ENCODE results near the gene MOV10L1.
"Not testable (repeated sequence)": the region's sequence is repeated elsewhere in the genome, so short reads cannot be mapped to it uniquely, and the experiment has no call there.

MOV10L1 gene

DNA sequence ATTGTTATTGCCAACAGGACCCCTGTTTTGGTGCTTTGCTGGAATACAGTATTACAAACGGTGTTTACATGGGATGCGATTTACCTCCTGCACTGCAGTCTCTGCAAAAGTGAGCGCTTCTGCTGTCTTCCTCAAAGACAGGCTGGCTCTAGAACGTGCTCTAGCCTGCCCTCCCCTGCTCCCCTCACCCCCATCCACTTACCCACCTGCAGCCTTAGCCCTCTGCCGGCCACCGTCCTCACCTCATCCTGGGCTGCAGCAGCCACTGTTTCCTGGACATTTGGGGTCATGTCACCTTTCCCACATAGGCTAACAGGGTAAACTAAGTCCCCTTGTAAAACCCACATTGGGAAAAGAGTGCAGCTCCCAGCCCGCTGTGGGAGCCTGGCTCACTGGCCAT lies 71.1 kb downstream of the MOV10L1 start:
- no peak for DNase-seq (ENCODE audit: low spot score)

DNA sequence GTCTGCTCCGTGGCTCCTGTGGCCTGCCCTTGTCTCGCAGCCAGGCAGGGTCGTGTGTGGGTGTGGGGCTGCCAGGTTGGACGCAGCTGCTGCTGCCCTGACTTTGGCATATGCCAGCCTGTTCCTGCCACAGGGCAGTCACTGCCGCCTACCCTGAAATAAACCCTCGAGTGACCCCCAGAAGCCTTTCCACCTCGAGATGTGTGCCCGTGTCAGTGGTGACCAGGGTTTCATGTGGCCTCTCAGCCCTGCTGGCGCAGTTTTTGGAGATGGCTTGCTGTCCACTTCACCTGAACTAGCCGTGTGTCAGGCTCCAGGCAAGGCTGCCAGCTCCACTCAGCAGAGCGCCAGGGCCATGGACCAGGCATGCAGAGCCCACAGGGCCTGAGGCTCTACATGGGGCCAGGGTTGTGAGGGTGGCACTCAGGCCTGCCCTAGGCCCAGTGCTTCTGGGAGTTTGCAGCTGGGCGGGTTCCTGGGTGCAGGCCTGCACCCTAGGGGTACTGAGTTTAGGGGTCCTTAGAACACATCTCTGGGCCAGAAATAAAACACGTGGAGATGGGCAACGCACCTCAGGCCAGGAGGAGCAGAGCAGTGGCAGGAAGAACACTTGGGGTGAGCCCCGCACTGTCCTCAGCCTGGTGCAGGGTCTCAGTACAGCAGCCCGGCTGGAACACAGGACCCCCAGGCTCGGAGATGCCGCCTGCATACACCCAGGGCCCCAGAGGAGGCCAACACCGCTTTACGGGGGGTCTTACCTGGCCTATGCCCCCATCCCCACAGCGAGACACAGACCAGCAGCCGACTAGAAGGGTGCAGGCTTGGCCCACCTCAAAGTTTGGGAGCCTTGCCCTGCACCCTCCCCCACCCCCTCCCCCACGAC lies 71.9 kb downstream of the MOV10L1 start:
- DNase-seq (ENCODE audit: low spot score), result no peak

- DNase-seq (ENCODE audit: low spot score), result no peak
Measured at GRCh38 chr22:50162391-50162956, 72.7 kb downstream of the MOV10L1 start.

DNA sequence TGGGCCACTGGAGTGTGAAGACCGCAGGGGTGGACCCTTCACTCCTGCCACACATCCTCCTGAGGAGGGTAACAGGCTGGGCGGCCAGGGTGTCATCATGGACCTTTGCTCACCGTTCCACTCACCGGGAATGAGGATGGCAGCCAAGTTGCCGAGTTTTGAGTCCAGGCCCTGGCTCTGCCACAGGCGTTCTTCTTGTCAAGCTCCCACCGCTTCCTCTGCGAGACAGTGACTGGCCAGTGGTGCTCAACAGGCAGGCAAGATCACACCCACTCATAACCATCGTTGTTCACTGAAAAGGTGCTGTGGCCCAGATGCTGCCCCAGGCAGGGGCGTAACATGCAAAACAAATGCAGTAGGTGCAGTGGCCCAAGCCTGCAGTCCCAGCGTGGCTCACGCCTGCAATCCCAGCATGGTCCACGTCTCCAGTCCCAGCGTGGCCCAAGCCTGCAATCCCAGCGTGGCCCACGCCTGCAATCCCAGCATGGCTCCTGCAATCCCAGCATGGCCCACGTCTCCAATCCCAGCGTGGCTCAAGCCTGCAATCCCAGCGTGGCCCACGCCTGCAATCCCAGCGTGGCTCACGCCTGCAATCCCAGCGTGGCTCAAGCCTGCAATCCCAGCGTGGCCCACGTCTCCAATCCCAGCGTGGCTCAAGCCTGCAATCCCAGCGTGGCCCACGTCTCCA lies 75.8 kb downstream of the MOV10L1 start:
- DNase-seq (ENCODE audit: low spot score), result no peak

DNA sequence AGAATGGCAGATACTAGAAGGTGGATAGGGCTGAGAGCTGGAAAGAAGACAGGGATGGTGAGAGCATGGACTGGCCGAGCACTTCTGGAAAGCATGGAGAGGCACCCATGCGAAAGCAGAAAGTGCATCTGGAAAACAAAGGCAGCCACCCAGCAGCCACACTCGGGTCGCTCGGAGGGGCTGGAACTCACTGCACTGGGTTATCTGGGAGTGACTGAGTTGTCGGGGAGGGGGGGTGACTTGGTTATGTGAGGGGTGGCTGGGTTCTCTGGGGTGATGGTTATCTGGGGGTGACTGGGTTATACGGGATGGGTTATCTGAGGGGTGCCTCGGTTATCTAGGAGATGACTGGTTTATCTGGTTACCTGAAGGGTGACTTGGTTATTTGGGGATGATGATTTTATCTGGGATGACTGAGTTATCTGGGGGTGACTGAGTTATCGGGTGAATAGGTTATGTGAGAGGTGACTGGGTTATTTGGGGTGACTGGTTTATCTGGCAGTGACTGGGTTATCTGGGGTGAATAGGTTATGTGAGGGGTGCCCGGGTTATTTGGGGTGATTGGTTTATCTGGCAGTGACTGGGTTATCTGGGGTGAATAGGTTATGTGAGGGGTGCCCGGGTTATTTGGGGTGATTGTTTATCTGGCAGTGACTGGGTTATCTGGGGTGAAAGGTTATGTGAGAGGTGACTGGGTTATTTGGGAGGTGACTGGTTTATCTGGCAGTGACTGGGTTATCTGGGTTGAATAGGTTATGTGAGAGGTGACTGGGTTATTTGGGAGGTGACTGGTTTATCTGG lies 78.1 kb downstream of the MOV10L1 start:
- no peak for DNase-seq (ENCODE audit: low spot score)

- not testable (repeated sequence) for DNase-seq (ENCODE audit: low spot score)
Measured at GRCh38 chr22:50168490-50169180, 78.8 kb downstream of the MOV10L1 start.

DNA sequence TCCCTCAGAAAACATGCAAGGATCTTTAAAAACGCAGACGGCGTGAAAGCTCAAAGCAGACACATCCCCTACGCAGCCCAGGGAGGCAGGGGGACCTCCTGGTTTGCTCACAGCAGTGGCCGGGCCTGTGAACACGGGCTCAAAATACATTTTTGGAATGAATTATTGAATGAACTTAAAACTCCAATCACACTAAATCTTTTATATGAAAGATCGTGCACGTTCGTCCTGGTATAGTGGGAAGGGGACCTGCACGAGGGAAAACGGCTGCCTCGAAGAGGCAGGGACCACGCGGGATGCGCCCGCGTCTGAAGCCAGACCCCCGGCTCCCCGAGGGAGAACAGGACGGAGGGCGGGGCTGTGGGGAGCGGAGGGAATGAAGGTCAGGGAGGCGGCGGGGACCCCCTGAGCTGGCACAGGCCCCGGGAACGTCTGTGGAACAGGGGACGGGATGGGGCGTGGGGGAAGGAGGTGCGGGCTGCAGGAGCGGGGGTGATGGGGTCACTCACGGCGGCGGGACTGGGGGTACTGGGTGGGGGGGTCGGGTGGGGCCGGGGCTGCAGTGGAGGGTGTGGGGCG lies 79.5 kb downstream of the MOV10L1 start:
- DNase-seq (ENCODE audit: low spot score), result no peak

DNA sequence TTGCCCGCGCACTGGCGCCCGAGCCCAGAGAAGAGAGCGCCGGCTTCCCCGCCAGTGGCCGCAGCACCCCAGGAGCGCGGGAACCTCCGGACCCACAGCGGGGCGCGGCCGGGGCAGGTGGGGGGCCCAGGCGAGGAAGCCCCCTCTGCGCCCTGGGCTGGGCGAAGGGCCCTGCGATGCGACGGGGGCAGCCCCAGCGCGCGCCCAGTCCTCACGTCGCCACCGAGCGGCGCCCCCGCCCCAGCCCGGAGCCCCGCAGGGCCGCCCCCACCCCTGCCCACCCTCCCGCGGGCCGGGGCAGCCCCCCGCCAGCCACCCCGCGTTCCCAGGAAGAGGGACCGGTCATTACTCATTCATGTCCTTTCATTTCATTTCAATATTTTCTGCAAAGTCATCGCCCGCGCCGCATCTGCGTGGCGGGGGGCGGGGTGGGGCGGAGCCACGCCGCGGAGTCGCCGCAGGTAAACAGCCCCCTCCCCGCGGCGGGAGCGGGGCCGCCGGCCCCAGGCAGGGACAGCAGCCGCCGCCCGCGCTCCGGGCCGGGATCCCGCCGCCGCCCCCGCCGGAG lies 80.1 kb downstream of the MOV10L1 start:
- no peak for DNase-seq (ENCODE audit: low spot score)

DNA sequence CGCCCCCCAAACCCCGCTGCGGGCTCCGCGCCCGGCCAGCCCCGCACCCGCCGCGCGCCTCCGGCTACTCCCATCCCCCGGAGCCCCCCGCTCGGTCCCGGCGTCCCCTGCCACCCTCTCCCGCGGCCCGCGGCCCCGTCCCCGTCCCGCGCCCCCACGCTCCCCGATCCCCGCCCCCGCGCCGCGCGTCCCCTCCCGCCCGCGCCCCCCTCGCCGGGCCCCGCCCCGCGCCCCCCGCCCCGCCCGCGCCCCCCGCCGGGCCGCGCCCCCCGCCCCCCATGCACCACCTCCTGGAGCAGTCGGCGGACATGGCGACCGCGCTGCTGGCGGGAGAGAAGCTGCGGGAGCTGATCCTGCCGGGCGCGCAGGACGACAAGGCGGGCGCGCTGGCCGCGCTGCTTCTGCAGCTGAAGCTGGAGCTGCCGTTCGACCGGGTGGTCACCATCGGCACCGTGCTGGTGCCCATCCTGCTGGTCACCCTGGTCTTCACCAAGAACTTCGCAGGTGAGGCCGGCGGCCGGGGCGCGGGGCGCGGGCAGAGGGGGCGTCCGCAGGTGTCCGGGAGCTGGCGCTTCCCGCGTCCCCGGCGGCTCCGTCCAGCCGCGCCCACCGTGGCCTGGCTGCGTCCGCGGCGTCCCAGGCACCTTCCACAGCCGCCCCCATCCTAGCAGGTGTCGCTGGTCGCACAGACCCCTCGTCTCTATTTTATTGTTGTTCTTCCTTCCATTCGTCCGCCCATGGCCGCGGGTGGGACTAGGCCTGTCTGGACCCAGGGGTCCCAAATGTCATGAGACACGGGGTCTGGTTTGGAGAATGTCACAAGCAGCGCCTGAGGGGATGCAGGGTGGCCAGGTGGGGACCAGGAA lies 80.9 kb downstream of the MOV10L1 start, which contains the start of gene PANX2:
PANX2 (plus strand) TSS at position 279 of the 866 bp plus-strand sequence; CDS start at position 279, 0 bp downstream.
- no peak for DNase-seq (ENCODE audit: low spot score)

DNA sequence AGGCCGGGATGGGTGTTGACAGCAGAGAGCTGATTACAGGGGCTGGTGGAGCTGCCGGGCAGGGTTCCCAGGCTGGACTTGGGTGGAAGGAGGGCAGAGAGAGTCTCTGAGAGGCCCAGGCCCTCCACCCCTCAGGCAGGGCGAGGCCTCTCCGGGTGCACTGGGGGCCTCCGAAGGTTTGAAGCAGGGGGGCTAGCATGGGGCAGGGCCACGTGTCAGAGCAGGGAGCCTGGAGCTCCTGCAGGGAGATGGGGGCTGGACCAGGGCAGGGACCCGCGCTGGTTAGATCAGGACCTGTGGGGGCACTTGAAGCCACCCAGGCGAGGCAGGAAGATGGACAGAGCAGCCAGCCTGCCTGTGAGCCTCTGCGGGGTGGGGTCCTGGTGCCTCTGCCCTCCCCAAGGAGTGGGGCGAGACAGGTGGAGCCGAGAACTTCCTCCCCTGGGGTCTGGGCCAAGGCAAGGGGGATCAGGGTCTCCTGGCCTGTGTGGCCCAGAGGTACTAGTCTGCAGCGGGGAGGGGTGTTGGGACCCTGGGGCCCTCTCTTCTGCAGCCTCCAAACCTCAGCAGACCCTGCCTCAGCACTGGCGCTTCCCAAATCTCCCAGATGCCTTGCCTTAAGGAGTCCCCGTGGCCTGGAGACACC lies 81.6 kb downstream of the MOV10L1 start:
- DNase-seq (ENCODE audit: low spot score), result no peak

DNA sequence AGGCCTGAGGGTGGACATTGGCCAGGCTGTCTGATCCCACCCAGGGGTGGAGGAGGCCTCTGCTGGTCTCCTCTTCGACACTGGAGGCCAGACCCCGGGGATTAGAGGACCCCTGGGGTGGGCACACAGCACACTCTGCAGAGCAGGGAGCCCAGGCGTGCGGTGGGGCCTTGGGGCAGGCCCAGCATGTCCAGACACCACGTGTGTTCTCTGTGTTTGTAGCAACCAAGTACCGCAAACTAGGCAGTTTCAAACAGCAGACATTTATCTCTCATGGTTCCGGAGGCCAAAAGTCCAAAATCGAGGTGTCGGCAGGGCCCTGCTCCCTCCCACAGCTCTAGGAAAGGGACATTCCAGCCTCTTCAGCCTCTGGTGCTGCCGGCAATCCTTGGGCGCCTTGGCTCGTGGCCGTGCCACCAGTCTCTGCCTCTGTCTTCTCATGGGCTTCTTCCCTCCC lies 82.2 kb downstream of the MOV10L1 start:
- no peak for DNase-seq (ENCODE audit: low spot score)

DNA sequence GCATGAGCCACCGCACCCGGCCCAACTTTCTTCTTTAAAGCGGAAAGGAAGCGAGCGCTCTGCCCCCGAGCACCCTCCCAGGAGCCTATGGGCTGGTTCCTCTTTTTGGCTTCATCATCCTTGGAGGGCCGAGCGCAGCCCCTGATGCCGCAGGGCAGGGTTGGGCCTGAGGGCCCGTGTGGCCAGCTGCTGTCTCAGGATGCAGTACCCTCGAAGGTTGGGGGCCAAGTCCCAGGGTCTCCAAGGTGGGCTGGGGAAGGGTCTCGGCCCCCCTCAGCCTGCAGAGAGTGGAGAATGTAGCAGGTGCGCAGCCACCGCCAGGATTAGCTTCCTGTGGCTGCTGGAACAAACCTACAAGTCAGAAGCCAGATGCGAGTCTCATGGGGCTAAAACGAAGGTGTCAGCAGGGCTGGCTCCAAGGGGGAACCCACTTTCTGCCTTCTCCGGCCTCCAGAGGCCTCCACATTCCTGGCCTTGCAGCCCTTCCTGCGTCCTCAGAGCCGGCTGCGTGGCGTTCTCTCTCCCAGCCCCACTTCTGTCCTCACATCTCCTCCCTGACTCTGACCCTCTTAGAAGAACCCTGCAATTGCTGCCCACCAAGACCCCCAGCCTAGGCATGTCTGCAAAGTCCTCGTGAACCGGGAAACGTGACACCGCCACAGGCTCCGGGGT lies 83.6 kb downstream of the MOV10L1 start:
- DNase-seq (ENCODE audit: low spot score), result peak; percentile 57

GRCh38 chr22:50173983-50174355 lies 84.2 kb downstream of the MOV10L1 start:
- no peak for DNase-seq (ENCODE audit: low spot score)

GRCh38 chr22:50174382-50175190 lies 84.8 kb downstream of the MOV10L1 start:
- no peak for DNase-seq (ENCODE audit: low spot score)

- no peak for DNase-seq (ENCODE audit: low spot score)
Measured at GRCh38 chr22:50175191-50175461, 85.3 kb downstream of the MOV10L1 start.

DNA sequence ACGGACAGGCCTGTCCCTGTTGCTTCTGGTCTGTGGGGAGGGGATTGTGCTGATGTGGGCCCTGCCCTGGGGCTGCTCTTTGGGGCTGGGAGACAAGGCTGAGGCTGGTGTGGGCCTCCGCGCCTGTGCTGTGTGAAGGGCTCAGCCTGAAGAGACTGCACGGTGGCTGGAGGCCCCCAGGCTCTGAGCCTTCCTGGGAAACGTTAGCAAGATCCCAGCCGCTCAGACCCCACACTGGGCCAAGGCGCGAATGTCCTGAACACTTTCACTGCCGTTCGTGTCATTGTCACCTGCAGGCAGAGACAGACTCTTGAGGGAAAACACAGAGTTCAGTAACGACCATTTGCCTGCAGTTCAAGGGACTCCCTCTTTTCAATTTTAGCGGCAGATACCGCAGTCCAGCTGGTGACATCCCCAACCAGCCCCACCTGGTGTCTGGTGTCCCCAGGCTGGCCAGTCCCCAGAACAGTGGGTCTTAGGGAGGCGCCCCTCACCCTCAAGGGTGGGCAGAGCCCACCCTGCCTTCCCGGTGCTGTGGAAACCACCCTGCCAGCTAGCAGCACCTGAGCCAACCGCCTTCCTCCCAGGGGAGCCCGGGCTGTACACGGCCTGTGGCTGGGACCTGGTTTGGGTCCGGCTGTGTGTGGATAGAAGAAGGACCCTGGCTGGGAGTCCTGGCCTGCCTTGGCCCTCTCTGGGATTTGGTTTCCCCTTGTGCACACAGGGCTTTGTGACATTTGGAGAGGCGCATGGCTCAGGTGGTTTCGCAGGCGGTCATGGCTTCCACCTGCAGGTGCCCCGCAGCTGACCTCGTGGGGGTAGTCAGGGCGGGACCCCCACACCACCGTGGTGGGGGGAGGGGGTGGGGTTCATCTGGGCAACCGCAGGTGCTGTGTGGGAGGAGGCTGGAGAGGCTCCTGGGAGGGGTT lies 86.4 kb downstream of the MOV10L1 start:
- no peak for DNase-seq (ENCODE audit: low spot score)
